GM21360 (cell line): Measurements from ENCODE around the gene KIF26A.
"Not testable (repeated sequence)": the region's sequence is repeated elsewhere in the genome, so short reads cannot be mapped to it uniquely, and the experiment has no call there.

Source experiments
- ATAC-seq: cut with Tn5 transposase; IDR thresholded peaks from one replicate; pipeline ENCODE4 v1.9.1; 2021; ENCODE audit warnings: mild to moderate bottlenecking, moderate library complexity; ENCODE audit not compliant: unreplicated experiment

Gene KIF26A

DNA sequence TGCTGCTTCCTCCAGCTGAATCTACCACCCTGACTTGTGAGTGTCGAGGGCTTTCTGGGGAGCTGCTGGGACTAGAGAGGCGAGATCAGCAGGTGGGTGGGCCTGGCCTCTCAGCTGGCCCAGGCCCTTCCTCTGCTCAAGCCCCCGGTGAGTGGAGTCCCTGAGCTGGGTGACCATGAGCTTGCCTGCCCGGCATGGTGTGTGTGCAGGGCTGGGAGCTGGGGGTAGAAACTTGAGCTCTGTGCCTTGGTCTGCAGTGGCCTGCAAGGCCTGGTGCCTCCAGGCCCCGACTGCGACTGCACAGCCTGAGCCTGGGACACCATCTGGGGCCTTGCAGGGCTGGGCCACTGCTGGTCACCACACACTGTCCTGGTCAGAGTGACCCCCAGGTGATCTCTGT is 67.4 kb downstream of the KIF26A start:
- no peak for ATAC-seq

GRCh38 chr14:104206281-104206904 is 68.0 kb downstream of the KIF26A start:
- no peak for ATAC-seq

DNA sequence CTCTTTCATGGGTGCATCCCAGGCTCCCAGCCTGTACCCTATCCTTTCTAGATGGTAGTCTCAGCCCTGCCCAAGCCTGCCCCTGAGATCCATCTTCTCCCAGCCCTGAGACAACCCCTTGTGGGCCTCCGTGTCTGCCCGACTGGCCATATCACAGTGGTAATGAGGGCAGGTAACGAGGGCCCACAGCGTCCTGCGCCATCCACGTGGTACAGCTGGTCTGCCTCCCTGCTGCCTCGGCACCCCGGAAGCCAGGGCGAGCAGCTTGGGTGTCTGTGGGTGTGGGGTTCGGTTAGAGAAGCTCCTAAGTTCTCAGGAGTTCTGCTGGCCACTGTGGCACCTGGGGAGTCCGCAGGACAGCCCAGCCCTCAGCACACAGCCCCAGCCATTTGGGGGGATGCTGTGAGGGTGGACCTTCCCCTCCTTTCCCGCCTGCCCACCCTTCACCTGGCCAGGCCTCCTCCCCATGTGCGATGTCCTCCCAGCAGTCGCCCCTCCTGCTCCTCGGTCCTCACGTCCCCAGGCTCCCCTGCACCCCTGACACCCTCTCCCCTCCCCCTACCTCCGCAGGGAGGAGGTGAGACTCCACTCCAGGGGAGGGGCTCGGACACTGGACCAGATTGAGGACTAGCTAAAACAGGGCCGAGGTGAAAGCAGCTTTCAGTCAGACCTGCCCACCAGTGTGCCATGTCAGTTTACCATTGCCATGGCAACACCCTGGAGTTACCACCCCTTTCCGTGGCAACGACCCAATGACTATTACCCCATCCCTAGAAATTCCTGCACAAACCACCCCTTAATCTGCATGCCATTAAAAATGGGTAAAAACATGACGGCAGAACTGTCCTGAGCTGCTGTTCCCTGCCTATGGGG is 69.0 kb downstream of the KIF26A start:
- no peak for ATAC-seq

DNA sequence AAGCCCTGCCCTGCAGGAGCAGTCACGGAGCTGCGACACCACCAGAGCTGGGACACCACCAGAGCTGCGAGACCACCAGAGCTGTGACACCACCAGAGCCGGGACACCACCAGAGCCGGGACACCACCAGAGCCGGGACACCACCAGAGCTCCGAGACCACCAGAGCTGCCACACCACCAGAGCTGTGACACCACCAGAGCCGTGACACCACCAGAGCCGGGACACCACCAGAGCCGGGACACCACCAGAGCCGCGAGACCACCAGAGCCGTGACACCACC is 69.6 kb downstream of the KIF26A start:
- ATAC-seq = not testable (repeated sequence)

DNA sequence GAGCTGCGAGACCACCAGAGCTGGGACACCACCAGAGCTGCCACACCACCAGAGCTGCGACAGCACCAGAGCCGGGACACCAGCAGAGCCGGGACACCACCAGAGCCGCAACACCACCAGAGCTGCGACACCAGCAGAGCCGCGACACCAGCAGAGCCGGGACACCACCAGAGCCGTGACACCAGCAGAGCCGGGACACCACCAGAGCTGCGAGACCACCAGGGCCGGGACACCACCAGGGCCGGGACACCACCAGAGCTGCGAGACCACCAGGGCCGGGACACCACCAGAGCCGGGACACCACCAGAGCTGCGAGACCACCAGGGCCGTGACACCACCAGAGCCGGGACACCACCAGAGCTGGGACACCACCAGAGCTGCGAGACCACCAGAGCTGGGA is 69.9 kb downstream of the KIF26A start:
- not testable (repeated sequence) for ATAC-seq

DNA sequence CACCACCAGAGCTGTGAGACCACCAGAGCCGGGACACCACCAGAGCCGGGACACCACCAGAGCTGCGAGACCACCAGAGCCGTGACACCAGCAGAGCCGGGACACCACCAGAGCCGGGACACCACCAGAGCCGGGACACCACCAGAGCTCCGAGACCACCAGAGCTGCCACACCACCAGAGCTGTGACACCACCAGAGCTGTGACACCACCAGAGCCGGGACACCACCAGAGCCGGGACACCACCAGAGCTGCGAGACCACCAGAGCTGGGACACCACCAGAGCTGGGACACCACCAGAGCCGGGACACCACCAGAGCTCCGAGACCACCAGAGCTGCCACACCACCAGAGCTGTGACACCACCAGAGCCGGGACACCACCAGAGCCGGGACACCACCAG is 70.7 kb downstream of the KIF26A start:
- not testable (repeated sequence) for ATAC-seq

GRCh38 chr14:104209985-104210816 is 71.8 kb downstream of the KIF26A start:
- ATAC-seq = no peak

DNA sequence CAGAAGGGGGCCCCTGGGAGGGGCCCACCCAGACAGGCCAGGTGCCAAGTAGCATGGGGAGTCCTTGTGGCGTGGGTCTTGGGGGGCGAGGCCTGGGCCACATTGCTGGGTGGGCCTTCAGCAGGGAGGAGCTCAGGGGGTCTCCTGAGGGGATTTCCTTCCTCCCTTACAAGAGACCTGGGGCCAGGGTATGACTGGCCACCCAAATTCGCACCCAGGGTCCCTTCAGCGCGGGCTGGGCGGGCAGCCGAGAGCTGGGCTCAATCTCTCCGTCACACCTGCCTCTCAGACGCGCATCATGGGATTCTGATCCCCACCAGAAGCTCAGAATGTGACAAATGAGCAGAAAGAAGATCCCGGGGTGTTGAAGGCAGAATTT is 72.4 kb downstream of the KIF26A start:
- ATAC-seq = no peak

- ATAC-seq = no peak
Measured at GRCh38 chr14:104211215-104211614, 72.8 kb downstream of the KIF26A start.

DNA sequence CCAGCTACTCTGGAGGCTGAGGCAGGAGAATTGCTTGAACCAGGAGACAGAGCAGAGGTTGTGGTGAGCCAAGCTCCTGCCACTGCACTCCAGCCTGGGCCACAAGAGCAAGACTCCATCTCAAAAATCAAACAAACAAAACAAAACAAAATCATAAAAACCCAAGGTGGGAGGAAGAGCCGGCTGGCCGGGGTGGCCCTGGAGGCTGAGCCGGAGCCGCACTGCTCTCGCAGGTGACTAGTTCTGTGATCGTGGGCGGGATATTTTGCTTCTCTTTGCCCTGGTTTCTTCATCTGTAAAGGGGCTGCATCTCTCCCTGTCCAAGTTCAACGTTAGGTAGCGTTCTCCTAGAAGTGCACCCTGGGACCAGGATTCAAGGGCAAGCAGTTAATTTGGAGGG is 73.4 kb downstream of the KIF26A start:
- no peak for ATAC-seq

DNA sequence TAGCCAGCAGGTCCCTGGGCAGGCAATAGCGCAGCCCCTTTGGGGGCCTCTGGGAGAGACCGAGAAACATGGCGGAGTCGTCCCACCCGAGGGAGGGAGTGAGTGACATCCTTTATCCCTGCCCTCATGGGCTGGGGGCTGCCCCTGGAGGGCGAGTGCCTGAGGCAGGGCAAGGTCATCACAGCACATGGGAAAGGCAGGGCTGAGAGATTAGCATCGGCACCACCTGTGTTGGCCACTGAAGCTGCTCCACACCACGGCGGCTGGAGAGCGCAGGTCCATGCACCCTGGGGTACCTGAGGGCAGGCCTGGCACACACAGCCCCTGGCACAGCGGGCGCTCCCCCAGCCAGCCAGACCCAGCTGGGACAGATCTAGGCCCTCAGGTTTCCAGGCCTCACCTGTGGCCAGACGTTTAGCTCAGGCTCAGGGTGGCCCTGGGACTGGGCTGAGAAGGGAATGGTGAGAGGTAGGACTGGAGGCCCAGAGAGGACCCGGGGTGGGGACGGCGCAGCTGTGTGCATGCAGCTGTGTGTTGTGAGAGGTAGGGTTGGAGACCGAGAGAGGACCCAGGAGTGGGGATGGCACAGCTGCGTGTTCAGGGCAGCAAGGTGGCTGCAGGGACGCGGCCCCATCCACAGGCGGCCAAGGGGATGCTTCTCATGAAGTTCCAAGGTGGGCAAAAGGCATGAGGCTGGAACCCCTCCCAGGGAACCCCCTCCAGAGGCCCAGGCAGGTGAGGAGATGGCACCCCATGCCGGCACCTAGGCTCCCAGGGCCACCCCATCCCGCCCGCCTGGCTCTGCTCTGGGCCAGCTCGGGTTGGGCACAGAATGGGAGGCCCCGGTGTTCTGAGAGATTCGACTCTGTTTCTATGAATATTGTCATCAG is 74.1 kb downstream of the KIF26A start:
- ATAC-seq = no peak

DNA sequence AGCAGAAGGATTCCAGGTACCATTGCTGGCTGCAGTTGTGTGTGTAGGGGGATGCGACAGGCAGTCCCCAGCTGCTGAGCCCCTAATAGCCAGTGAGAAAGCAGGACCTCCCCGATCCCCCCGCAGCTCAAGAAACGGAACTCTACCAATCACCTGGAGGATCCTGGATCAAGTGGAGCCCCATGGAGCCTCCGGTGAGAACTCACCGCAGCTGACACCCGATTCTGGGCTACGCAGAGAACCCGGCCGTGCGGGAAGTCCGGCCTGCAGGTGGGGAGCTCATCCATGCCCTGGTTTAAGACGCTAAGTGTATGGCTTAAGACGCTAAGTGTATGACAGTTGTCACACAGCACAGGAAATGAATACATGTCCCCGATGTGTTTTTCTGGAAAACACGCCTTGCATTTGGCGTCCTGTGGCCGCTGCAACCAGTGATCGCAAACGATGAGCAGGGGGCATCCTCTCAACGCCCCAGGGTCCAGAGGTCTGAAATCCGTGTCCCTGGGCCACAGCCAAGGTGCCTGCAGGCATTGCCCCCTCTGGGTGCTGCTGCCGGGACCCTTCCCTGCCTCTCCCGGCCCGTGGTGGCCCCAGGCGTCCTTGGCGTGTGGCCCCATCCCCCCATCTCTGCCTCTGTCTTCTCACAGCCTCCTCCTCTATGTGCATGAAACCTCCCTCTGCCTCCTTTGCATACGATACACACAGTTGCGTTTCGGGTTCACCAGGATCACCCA is 75.1 kb downstream of the KIF26A start:
- no peak for ATAC-seq

DNA sequence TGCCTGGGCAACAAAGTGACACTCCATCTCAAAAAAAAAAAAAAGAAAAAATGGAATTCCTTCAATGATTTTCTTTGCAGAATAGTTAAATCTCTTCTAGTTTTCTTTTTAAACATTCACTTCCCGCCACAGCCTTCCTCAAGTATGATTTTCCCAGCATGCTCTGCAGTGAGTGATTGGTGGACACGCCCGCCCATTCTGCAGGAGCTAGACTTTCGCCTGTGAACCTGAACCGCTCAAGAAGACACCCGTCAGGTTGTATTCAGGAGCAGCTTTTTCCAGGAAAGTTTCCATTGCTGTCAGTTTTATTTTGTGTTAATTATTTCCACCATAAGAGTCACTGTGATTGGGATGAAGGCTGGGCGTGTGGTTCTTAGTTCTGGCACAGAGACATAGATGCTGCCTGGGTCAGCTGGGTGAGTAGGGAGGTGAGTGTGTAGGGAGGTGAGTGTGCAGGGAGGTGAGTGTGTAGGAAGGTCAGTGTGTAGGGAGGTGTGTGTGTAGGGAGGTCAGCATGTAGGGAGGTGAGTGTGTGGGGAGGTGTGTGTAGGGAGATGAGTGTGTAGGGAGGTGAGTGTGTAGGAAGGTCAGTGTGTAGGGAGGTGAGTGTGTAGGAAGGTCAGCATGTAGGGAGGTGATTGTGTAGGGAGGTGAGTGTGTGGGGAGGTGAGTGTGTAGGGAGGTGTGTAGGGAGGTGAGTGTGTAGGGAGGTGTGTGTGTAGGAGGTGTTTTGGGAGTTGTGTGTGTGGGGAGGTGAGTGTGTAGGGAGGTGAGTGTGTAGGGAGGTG is 76.2 kb downstream of the KIF26A start:
- ATAC-seq = no peak

- no peak for ATAC-seq
Measured at GRCh38 chr14:104215706-104216334, 77.4 kb downstream of the KIF26A start.

DNA sequence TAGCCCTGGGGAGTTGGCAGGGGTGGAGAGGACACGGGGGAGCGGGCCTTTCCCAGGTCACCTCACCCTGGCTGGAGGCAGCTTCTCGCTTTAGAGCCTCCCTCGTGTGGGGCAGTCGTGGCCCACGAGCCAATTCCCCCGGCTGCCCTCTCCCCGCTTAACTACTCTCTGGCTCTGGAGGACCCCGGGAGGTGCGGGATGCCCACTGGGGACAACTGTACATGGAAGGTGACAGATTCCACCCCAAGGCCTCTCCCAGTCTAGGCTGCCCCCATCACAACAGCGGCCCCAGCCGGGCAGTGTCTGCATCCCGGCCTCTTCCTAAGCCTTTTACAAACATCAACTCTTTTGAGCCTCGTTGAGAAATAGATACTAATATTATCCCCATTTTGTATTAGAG is 78.1 kb downstream of the KIF26A start:
- no peak for ATAC-seq

DNA sequence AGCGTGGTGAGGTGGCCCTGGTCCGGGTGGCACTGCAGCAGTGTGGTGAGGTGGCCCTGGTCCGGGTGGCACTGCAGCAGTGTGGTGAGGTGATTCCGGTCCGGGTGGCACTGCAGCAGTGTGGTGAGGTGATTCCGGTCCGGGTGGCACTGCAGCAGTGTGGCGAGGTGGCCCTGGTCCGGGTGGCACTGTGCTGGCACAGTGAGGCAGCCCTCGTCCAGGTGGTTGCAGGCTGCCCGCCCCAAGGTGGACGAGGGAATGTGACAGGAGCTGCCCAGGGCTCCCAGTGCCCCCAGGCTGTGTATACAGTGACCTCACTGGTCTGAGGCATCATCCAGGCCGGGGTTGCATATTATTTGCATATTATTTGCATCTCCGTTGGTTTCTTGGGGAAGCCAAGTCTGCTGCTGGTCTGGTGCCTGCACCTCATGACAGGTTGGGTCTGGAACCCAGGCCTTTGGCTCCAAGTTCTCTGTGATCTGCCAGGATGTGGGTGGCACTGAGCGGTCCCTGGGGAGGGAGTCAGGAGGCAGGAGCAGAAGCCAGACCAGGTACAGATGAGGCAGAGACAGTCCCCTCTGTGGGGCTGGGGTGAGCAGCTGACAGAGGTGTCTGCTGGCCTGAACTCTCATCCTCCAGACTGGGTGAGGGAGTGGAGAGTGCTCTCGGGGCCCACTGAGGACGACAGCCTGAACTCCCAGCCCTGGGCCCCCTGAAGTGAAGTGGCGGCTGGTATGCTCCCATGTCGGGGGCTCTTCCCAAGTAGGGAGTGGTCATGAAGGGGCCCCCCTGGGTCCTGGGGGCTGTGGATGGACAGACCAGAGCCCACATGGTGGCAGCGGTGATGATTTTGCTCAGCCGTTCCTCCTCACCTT is 79.3 kb downstream of the KIF26A start:
- ATAC-seq = no peak

DNA sequence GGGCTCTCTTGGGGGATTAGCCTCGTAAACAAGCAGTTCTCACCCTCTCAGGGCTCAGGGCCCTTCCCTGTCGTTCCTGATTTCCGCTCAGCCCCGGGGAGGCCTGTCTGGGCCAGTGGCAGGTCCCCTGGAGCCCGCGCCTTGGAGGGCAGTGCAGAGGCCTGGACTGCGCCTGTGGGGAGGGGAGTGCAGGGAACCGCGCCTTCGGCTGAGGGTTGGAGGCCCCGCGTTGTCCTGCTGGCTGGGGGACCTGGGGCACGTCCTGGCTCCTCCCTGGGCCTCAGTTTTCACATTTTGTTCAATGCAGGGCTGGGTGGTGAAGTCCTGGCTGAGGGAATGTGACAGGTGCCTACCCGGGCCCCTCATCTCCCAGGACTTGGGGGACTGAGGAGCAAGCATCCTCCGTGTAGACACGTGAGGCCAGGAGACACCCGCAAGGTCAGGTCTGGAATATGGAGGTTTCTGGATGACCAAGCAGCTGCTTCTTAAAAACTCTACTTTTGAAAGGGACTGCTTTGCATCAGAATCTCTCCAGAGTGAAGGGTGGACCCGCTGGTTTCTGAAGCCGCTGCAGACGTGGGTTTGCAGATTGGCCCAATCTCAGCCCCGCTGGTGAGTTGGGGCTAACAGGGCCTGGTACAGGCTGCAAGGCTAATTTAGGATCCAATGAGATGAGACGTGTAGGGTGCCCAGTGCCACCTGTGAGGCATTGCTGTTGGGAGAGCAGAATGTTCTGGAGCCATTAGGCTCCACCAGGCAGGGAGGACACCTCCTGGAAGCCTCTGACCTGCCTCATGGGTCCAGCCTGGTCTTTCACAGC is 80.2 kb downstream of the KIF26A start:
- no peak for ATAC-seq
